Gastrocnemius medialis (tissue), 4 donors: ENCODE measurements around the gene HSDL2.

Source experiments
- POLR2A ChIP-seq, 2 donors: fragments of 450-650 bp; IDR thresholded peaks; one replicate each; pipeline ENCODE4 v1.6.1; 2017; ENCODE audit warnings: antibody characterized with exemption in 2 of 2, mild to moderate bottlenecking in 2 of 2, moderate library complexity in 2 of 2
- TF ChIP-seq, protein P1 (sequence below), 5 experiments: fragments of 450-650 bp in 3 of 5; fragments of 200-600 bp in 2 of 5; sonication (generic) in 2 of 5; IDR thresholded peaks in 4 of 5; conservative IDR thresholded peaks in 1 of 5; 1 replicate in 4 of 5; 2 replicates in 1 of 5; pipeline ENCODE4 v1.5.1; 2016 to 2019; ENCODE audit warnings: antibody characterized with exemption in 5 of 5, mild to moderate bottlenecking in 3 of 5, moderate library complexity in 3 of 5

DNA sequence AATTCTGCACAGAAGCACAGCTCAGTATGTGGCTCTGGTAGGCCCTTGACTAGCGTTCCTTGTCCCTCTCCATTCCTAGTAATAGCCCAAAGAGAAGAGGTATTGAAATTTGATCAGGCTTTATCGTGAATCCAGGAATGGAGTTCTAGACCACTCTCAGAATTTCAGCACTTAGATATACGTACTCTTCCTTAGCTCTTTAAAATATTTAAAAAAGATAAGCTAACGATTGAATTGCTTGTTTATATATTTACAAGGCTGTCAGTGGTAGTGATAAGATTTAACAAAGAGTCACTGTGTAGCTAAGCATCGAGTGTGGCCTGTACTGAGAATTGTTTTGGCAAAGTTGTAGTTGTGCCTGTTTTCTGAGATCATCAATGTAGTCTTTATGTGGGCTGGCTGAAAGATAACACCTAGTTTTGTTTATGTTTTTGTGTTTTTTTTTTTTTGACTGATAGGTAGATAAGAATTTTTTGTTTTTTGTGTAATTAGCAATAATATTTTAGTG is 109.2 kb downstream of the HSDL2 start:
- TF ChIP-seq, protein P1, sequence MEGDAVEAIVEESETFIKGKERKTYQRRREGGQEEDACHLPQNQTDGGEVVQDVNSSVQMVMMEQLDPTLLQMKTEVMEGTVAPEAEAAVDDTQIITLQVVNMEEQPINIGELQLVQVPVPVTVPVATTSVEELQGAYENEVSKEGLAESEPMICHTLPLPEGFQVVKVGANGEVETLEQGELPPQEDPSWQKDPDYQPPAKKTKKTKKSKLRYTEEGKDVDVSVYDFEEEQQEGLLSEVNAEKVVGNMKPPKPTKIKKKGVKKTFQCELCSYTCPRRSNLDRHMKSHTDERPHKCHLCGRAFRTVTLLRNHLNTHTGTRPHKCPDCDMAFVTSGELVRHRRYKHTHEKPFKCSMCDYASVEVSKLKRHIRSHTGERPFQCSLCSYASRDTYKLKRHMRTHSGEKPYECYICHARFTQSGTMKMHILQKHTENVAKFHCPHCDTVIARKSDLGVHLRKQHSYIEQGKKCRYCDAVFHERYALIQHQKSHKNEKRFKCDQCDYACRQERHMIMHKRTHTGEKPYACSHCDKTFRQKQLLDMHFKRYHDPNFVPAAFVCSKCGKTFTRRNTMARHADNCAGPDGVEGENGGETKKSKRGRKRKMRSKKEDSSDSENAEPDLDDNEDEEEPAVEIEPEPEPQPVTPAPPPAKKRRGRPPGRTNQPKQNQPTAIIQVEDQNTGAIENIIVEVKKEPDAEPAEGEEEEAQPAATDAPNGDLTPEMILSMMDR (IDR thresholded peaks at IDR 0.05 in 4 of 5, conservative IDR thresholded peaks at IDR 0.05 in 1 of 5), result no peak
- no peak for TF ChIP-seq POLR2A (IDR thresholded peaks at IDR 0.05)
